Measurements from ENCODE around the gene DOK7. TPM values are rescaled to one million over a fixed set of nuclear protein-coding genes. Genes with fewer than 3 reads are reported as not detected.

DOK7 gene
- total RNA-seq, 4 donors from 2014 or later, result 8.1 to 42.0 (median 13.2) TPM

DNA sequence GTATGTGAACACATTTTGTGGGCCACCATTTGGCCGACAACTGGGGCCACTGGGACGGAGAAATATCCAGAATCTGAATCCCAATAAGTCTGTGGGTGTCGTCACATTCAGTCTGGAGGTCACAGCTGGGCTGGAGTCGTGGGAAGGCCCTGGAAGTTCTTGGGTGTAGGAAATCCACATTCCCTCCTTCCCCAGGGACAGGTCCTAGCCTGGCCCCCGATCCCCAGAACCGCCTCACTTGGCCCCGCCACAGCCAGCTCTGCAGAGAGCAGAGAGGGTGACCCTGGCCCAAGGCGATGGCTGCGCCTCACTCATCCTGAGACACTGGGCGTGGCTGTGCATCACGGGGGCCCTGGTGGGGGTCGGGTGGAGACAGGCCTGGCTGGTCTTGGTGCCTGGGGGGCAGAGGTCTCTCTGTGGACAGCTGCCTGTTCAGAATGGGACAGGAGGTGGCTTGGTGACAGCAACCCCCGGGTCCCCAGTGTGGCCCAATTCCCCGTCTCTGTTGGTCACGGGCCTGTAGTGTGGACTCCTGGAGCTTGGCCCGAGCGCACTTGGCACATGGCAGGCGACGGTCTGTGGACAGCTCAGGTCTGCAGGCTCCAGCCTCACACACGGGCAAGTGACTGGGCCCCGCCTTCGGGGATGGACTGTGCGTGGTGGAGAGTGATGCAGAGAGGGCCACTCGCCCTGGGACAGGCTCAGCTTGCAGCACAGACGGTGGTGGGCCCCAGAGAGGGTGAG lies 16.4 kb downstream of the DOK7 start:
- DNase-seq (peak in 1 of 2 donors; percentile 84), ATAC-seq (no peak)
- TF ChIP-seq POLR2A (IDR thresholded peaks at IDR 0.05), result peak in 1 of 2 donors; percentile 16
- TF ChIP-seq, protein P1, sequence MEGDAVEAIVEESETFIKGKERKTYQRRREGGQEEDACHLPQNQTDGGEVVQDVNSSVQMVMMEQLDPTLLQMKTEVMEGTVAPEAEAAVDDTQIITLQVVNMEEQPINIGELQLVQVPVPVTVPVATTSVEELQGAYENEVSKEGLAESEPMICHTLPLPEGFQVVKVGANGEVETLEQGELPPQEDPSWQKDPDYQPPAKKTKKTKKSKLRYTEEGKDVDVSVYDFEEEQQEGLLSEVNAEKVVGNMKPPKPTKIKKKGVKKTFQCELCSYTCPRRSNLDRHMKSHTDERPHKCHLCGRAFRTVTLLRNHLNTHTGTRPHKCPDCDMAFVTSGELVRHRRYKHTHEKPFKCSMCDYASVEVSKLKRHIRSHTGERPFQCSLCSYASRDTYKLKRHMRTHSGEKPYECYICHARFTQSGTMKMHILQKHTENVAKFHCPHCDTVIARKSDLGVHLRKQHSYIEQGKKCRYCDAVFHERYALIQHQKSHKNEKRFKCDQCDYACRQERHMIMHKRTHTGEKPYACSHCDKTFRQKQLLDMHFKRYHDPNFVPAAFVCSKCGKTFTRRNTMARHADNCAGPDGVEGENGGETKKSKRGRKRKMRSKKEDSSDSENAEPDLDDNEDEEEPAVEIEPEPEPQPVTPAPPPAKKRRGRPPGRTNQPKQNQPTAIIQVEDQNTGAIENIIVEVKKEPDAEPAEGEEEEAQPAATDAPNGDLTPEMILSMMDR (IDR thresholded peaks at IDR 0.05 in 4 of 5, conservative IDR thresholded peaks at IDR 0.05 in 1 of 5), result no peak
- Histone ChIP-seq H3K4me1 (peaks cover 38 to 46% of the 10 kb centered on the region in 2 donors), H3K36me3 (no peaks in the 10 kb centered on the region), H3K9me3 (no peaks in the 10 kb centered on the region), H3K27ac (peak overlapping the region; percentile 99 to 100 (median 99)), H3K4me3 (no peak overlapping the region), H3K27me3 (no peaks in the 10 kb centered on the region)
- in situ Hi-C loops (cut with MboI; ENCODE audit: low sequenced_read_pairs in 4 of 4) (no loop called here), intact Hi-C loops (cut with DNase I; ENCODE audit: low total_unique reads) (loop anchor here (1.0 to 5.0 kb wide), 3 partner anchors 133 to 277 kb away; partner anchors contain the start of gene RGS12)

DNA sequence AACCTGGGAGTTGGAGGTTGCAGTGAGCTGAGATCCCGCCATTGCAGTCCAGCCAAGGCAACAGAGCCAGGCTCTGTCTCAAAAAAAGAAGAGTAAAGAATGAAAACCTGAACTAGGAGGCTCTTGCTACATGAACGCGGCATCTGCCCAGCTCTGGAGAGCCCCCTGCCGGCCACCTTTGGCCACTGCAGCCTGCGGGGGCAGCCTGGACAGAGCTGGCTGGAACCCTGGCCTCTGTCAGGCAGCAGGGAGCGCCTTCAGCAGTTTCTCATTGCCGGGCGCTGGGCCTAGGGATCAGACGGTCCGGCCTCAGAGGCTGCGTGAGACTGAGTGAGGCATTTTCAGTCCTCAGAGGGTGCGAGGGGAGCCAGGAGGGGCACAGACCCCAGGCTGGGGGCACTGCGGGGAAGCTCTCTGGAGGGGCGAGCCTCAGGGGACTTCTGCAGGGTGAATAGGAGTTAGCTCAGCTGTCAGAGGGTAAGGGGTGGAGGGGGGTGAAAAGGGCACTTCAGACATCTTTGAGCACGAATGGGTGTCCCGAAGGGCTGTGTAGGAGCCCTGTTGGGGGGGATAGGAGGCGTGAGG lies 17.5 kb downstream of the DOK7 start:
- H3K4me3 ChIP-seq, result no peak overlapping the region
- intact Hi-C loops (cut with DNase I; ENCODE audit: low total_unique reads) (loop anchor here (1.0 to 5.0 kb wide), 4 partner anchors 16 to 278 kb away; partner anchors contain the start of gene RGS12), in situ Hi-C loops (cut with MboI; ENCODE audit: low sequenced_read_pairs in 4 of 4) (no loop called here)
- no peaks in the 10 kb centered on the region for H3K27me3 ChIP-seq
- peak in 1 of 2 donors; percentile 14 for TF ChIP-seq POLR2A (IDR thresholded peaks at IDR 0.05)
- TF ChIP-seq, protein P1 (IDR thresholded peaks at IDR 0.05 in 4 of 5, conservative IDR thresholded peaks at IDR 0.05 in 1 of 5), result peak; percentile 98 to 100 (median 99)
- no peaks in the 10 kb centered on the region for H3K9me3 ChIP-seq
- peaks cover 49 to 57% of the 10 kb centered on the region in 2 donors for H3K4me1 ChIP-seq
- no peaks in the 10 kb centered on the region for H3K36me3 ChIP-seq
- ATAC-seq, result peak in 1 of 2 donors; percentile 22
- H3K27ac ChIP-seq, result peak overlapping the region; percentile 99 to 100 (median 99)
- DNase-seq, result peak; percentile 47 to 82

DNA sequence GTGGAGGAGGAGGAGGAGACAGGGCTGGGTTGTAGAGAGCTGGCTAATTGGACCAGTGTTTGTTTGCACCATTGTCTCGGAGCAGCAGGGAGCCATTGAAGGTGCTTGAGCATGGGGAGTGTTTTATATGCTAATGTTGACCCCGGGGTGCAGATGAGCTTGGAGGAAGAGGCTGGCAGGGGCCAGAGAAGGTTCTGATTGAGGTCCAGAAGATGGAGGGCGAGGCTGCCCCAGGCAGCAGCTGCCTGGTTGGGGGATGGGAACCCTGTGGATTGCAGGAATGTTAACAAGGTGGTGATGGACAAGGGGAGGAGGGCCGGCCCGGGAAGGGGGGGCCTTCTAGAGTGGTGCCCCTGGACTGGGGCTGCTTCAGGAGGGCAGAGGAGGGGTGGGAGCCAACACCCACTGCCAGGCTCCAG lies 18.0 kb downstream of the DOK7 start:
- H3K27me3 ChIP-seq, result no peaks in the 10 kb centered on the region
- peaks cover 53 to 62% of the 10 kb centered on the region in 2 donors for H3K4me1 ChIP-seq
- in situ Hi-C loops (cut with MboI; ENCODE audit: low sequenced_read_pairs in 4 of 4), result no loop called here
- peak overlapping the region; percentile 99 to 100 (median 99) for H3K27ac ChIP-seq
- ATAC-seq (no peak), DNase-seq (peak in 1 of 2 donors; percentile 56)
- TF ChIP-seq, protein P1 (IDR thresholded peaks at IDR 0.05 in 4 of 5, conservative IDR thresholded peaks at IDR 0.05 in 1 of 5), result no peak
- TF ChIP-seq POLR2A (IDR thresholded peaks at IDR 0.05), result no peak
- no peaks in the 10 kb centered on the region for H3K9me3 ChIP-seq
- no peak overlapping the region for H3K4me3 ChIP-seq
- no peaks in the 10 kb centered on the region for H3K36me3 ChIP-seq
- intact Hi-C loops (cut with DNase I; ENCODE audit: low total_unique reads), result loop anchor here (1.0 to 5.0 kb wide), 3 partner anchors 17 to 279 kb away; partner anchors contain the start of gene RGS12

DNA sequence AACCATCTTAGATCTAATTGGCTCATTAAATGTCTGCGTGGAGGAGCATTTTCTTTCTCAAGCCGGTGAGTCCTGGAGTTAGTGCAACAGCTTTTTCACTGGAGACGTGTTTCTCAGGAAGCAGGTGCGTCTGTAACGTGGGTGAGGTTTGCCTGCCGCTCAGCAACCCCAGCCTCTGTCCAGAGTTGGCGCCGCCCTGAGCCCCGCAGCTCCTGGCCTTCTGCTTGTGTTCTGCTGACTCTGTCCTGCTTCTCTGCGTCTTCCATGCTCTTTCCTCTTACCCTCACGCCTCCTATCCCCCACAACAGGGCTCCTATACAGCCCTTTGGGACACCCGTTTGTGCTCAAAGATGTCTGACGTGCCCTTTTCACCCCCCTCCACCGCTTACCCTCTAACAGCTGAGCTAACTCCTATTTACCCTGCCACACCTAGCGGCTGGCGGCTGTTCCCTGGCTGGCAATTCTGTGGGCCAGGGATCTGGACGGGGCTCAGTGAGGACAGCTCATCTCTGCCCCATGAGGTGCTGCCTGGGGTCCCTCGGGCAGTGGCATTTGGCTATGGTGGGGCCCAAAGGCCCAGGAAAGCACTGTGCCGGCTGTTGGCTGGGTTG lies 18.8 kb downstream of the DOK7 start:
- Histone ChIP-seq H3K36me3 (no peaks in the 10 kb centered on the region), H3K9me3 (no peaks in the 10 kb centered on the region), H3K4me3 (no peak overlapping the region), H3K27me3 (no peaks in the 10 kb centered on the region), H3K4me1 (peaks cover 53 to 69% of the 10 kb centered on the region in 2 donors), H3K27ac (peak overlapping the region; percentile 99 to 100 (median 99))
- peak in 1 of 2 donors; percentile 81 for DNase-seq
- intact Hi-C loops (cut with DNase I; ENCODE audit: low total_unique reads), result loop anchor here (1.0 to 5.0 kb wide), 3 partner anchors 18 to 280 kb away; partner anchors contain the start of gene RGS12
- in situ Hi-C loops (cut with MboI; ENCODE audit: low sequenced_read_pairs in 4 of 4), result no loop called here
- TF ChIP-seq, protein P1 (IDR thresholded peaks at IDR 0.05 in 4 of 5, conservative IDR thresholded peaks at IDR 0.05 in 1 of 5), result no peak
- no peak for TF ChIP-seq POLR2A (IDR thresholded peaks at IDR 0.05)
- peak in 1 of 2 donors; percentile 3 for ATAC-seq
